GM19395 (cell line): ENCODE data around the gene PHLDB3.
"Not testable (repeated sequence)": the region's sequence is repeated elsewhere in the genome, so short reads cannot be mapped to it uniquely, and the experiment has no call there.

Experiments
- ATAC-seq: cut with Tn5 transposase; IDR thresholded peaks from one replicate; pipeline ENCODE4 v1.9.1; 2021; ENCODE audit warnings: mild to moderate bottlenecking, moderate library complexity; ENCODE audit not compliant: unreplicated experiment

The PHLDB3 gene

GRCh38 chr19:43527860-43528622 is 23.5 kb upstream of the PHLDB3 start:
- ATAC-seq, result no peak

GRCh38 chr19:43526884-43527859 is 22.6 kb upstream of the PHLDB3 start, which contains the start of gene ETHE1:
TSS of gene ETHE1 (minus strand) at chr19:43527201. CDS start at chr19:43527177, 24 bp downstream.
- peak; percentile 57 for ATAC-seq

GRCh38 chr19:43525836-43526771 is 21.6 kb upstream of the PHLDB3 start:
- ATAC-seq, result no peak

- no peak for ATAC-seq
Observed at GRCh38 chr19:43524922-43525835, 20.6 kb upstream of the PHLDB3 start.

- not testable (repeated sequence) for ATAC-seq
Observed at GRCh38 chr19:43523696-43524095, 19.1 kb upstream of the PHLDB3 start.

GRCh38 chr19:43522929-43523328 is 18.4 kb upstream of the PHLDB3 start:
- ATAC-seq, result no peak

- no peak for ATAC-seq
Observed at GRCh38 chr19:43519436-43520088, 15.0 kb upstream of the PHLDB3 start.

- ATAC-seq, result no peak
Observed at GRCh38 chr19:43518051-43518450, 13.5 kb upstream of the PHLDB3 start.

- not testable (repeated sequence) for ATAC-seq
Observed at GRCh38 chr19:43512399-43512798, 7.9 kb upstream of the PHLDB3 start.

GRCh38 chr19:43511324-43511723 is 6.8 kb upstream of the PHLDB3 start:
- no peak for ATAC-seq

GRCh38 chr19:43510713-43511112 is 6.2 kb upstream of the PHLDB3 start:
- ATAC-seq, result no peak

- ATAC-seq, result no peak
Observed at GRCh38 chr19:43507880-43508279, 3.3 kb upstream of the PHLDB3 start.

- no peak for ATAC-seq
Observed at GRCh38 chr19:43506629-43507028, 2.1 kb upstream of the PHLDB3 start.

GRCh38 chr19:43505941-43506340 is 1.4 kb upstream of the PHLDB3 start:
- ATAC-seq, result no peak

- no peak for ATAC-seq
Observed at GRCh38 chr19:43505186-43505456, 575 bp upstream of the PHLDB3 start.

- ATAC-seq, result peak; percentile 92
Observed at GRCh38 chr19:43503501-43504425, 783 bp downstream of the PHLDB3 start.

- no peak for ATAC-seq
Observed at GRCh38 chr19:43502419-43502976, 2.0 kb downstream of the PHLDB3 start.
